ENCODE results near the gene CYTH1. TPM values are rescaled to one million over a fixed set of nuclear protein-coding genes. Genes with fewer than 3 reads are reported as not detected.

Gene CYTH1
- polyA plus RNA-seq, 1 experiment = 13.7 TPM

- ChIA-PET POLR2A (interaction anchor here (0.6 kb wide), 1 partner anchor 135 kb away, joined by 3 read pairs; no protein-coding TSS in a partner anchor), CTCF (no interaction called here)
- Histone ChIP-seq H3K27me3 (ENCODE audit: control insufficient read depth, insufficient read depth, low read length) (peaks cover 20% of the 10 kb centered on the region), H3K27ac (ENCODE audit: low read depth, low read length) (no peak overlapping the region), H3K4me3 (ENCODE audit: low read depth, low read length) (no peak overlapping the region), H3K9me3 (ENCODE audit: control insufficient read depth, insufficient read depth, low read length) (peaks cover 8% of the 10 kb centered on the region)
- DNase-seq (ENCODE audit: low read depth, low spot score) = no peak
- no peak for TF ChIP-seq CTCF (IDR thresholded peaks at IDR 0.05; ENCODE audit: low read depth, low read length)
Observed at GRCh38 chr17:78645421-78646295, 136.4 kb downstream of the CYTH1 start.

GRCh38 chr17:78644931-78645351, 137.1 kb downstream of the CYTH1 start:
- ChIA-PET CTCF (no interaction called here), POLR2A (no interaction called here)
- Histone ChIP-seq H3K27me3 (ENCODE audit: control insufficient read depth, insufficient read depth, low read length) (peaks cover 15% of the 10 kb centered on the region), H3K9me3 (ENCODE audit: control insufficient read depth, insufficient read depth, low read length) (peaks cover 8% of the 10 kb centered on the region), H3K4me3 (ENCODE audit: low read depth, low read length) (no peak overlapping the region), H3K27ac (ENCODE audit: low read depth, low read length) (no peak overlapping the region)
- no peak for TF ChIP-seq CTCF (IDR thresholded peaks at IDR 0.05; ENCODE audit: low read depth, low read length)
- DNase-seq (ENCODE audit: low read depth, low spot score) = no peak

- ChIA-PET CTCF (no interaction called here), POLR2A (no interaction called here)
- DNase-seq (ENCODE audit: low read depth, low spot score) = no peak
- TF ChIP-seq CTCF (IDR thresholded peaks at IDR 0.05; ENCODE audit: low read depth, low read length) = no peak
- Histone ChIP-seq H3K9me3 (ENCODE audit: control insufficient read depth, insufficient read depth, low read length) (peaks cover 8% of the 10 kb centered on the region), H3K27me3 (ENCODE audit: control insufficient read depth, insufficient read depth, low read length) (peaks cover 11% of the 10 kb centered on the region), H3K4me3 (ENCODE audit: low read depth, low read length) (no peak overlapping the region), H3K27ac (ENCODE audit: low read depth, low read length) (no peak overlapping the region)
Observed at GRCh38 chr17:78644224-78644623, 137.8 kb downstream of the CYTH1 start.

- CTCF ChIA-PET = no interaction called here
- POLR2A ChIA-PET = no interaction called here
- Histone ChIP-seq H3K27ac (ENCODE audit: low read depth, low read length) (no peak overlapping the region), H3K27me3 (ENCODE audit: control insufficient read depth, insufficient read depth, low read length) (peaks cover 11% of the 10 kb centered on the region), H3K4me3 (ENCODE audit: low read depth, low read length) (no peak overlapping the region), H3K9me3 (ENCODE audit: control insufficient read depth, insufficient read depth, low read length) (peaks cover 4% of the 10 kb centered on the region)
- no peak for TF ChIP-seq CTCF (IDR thresholded peaks at IDR 0.05; ENCODE audit: low read depth, low read length)
- no peak for DNase-seq (ENCODE audit: low read depth, low spot score)
Observed at GRCh38 chr17:78643326-78643725, 138.7 kb downstream of the CYTH1 start.

- TF ChIP-seq CTCF (IDR thresholded peaks at IDR 0.05; ENCODE audit: low read depth, low read length) = no peak
- H3K27me3 ChIP-seq (ENCODE audit: control insufficient read depth, insufficient read depth, low read length) = peaks cover 9% of the 10 kb centered on the region
- POLR2A ChIA-PET = no interaction called here
Observed at GRCh38 chr17:78642707-78643106, 139.4 kb downstream of the CYTH1 start.

More at GRCh38 chr17:78642707-78643106, 139.4 kb downstream of the CYTH1 start:
- no peak for DNase-seq (ENCODE audit: low read depth, low spot score)
- H3K27ac ChIP-seq (ENCODE audit: low read depth, low read length) = no peak overlapping the region
- H3K9me3 ChIP-seq (ENCODE audit: control insufficient read depth, insufficient read depth, low read length) = no peaks in the 10 kb centered on the region; the same call in 1 of the 2 replicates
- CTCF ChIA-PET = no interaction called here
- H3K4me3 ChIP-seq (ENCODE audit: low read depth, low read length) = no peak overlapping the region
